ENCODE measurements around the gene NFIL3.
"Not testable (repeated sequence)": the region's sequence is repeated elsewhere in the genome, so short reads cannot be mapped to it uniquely, and the experiment has no call there.

The NFIL3 gene, protein sequence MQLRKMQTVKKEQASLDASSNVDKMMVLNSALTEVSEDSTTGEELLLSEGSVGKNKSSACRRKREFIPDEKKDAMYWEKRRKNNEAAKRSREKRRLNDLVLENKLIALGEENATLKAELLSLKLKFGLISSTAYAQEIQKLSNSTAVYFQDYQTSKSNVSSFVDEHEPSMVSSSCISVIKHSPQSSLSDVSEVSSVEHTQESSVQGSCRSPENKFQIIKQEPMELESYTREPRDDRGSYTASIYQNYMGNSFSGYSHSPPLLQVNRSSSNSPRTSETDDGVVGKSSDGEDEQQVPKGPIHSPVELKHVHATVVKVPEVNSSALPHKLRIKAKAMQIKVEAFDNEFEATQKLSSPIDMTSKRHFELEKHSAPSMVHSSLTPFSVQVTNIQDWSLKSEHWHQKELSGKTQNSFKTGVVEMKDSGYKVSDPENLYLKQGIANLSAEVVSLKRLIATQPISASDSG

DNA sequence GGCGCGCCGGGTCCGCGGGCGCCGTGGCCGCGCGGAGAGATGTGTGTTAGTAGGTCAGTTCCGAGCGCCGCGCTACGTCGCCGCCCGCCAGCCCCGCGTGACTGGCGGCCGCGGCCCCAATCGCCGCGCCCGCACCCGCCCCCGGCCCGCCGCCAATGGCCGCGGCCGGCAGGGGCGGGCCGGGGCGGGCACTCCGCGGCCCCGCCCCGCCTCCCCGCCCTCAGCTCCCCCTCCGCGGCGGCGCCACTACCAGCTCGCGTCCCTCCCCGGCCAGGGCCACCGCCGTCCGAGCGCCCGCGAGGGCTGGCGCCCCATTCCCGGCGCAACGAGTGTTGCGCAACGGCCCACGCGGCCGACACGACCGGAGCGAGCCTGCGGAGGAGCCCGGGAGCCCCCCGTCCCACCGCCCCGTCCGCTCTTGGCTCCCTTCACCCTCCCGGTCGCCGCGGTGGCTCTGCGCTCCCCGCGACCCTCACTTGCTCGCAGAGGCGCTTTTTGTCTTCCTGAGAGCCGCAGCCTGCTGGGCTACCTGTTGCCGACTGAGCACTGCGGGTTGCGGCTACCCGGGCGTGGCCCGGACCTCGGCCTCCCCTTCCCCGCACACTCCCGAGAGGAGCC lies at the start of gene NFIL3:
Gene NFIL3 (minus strand): TSS at position 48 of the 618 bp plus-strand sequence. CDS start 13,098 bp downstream, outside the sequence.
- peak; percentile 30 for DNase-seq

DNA sequence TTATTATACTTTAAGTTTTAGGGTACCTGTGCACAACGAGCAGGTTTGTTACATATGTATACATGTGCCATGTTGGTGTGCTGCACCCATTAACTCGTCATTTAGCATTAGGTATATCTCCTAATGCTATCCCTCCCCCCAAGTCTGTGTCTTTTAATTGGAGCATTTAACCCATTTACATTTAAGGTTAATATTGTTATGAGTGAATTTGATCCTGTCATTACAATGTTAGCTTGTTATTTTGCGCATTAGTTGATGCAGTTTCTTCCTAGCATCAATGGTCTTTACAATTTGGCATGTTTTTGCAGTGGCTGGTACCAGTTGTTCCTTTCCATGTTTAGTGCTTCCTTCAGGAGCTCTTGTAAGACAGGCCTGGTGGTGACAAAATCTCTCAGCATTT lies 47.9 kb upstream of the NFIL3 start:
- not testable (repeated sequence) for DNase-seq

DNA sequence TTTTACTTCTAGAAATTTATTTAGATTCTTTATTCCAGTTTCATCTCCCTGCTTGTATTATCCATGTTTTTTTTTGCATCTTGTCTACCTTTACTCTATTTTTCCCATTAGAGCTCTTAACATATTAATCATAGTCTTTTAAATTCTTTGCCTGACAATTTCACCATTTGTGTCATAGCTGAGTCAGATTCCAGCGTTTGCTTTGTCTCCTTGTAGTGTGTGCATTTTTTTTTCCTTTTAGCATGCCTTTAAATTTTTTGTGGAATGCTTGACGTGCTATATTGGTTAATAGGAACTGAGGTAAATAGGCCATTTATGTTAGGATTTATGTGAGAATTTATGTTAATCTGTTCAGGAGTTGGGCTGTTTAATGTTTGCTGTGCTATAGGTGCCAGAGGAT lies 41.8 kb upstream of the NFIL3 start:
- no peak for DNase-seq

DNA sequence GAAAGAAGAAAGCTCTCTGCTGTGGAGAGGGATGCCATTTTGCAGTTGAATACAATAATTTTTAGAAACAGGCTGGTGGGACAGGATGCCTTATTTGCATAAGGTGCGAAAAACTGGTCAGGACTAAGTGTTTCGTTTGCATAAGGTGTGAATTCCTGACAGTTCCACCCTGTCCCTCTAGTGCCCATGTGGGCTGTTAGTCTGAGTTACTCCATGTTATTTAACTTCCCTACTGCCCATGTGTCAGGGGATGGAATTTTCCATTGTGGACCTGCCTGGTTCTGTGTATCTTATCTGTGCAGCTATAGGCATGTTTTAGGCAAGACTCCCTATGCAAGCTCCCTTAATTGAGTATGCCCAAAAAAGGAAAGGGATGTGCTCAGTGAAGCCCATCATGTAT lies 35.3 kb upstream of the NFIL3 start:
- DNase-seq: no peak

DNA sequence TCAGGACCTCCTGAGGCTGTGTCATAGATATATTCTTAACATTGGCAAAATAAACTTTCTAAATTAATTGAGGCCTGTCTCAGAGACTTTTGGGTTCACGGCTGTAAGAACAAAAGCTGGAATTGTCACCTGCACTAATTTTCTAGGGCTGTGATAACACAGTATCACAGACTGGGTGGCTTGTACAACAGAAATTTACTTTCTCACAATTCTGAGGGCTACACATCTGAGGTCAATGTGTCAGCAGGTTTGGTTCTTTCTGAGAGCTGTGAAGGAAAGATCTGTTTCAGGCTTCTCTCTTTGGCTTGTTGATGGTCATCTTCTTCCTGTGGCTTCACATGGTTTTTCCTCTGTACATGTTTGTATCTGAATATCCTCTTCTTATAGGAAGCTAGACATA lies 29.2 kb upstream of the NFIL3 start:
- no peak for DNase-seq

DNA sequence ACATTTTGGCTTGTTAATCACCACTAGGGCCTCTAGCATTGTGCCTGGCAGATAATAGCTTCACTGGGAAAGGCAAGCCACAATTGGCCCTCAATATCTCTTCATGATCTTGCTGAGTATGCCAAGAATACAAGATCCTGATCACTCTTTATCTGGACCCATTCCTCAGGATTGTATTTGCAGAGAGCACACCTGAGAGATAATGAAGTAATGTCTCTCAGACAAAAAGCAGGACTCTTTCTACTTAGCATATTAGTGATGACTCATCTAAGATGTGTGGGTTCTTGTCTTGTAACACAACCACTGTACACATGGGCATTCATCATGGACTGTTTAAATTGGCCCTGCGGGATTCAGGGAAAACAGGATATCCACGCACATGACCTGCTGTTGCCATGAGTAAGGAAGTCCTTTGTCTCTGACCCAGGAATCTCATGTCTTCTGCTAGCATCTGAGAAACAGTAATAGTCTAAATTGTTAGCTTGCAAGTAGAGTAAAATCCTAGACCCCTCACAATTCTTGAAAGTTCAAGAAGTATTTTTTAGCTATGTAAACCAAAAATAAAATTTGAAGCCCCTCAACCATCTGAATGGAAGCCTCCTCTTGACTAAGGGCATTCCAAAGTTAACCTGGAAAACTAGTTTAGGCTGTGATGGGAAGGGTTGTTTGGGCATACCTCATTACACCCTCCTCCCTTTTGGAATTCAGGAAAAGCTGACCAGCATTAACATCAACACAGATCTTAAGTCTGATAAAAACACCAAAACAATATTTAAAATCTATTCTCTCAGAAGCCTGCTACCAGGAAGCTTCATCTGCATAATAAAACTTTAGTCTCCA lies 28.0 kb upstream of the NFIL3 start:
- no peak for DNase-seq

DNA sequence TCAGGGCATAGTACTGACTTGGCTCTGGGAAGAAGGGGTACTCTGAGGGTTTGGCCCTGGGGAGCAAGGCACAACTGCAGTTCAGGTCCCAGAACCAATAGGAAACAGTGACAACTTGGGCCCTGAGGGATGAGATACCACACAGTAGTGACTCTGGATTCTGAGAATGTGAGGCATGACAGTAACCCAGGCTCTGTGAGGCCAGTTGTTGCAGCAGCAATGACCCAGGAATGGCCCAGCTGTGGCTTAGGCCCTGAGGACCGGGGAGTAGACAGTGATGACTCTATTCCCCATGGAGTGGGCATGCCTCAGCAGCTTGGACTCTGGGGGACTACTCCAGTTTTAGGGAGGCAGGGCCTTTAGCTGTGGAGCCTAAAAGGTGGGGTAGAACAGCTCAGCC lies 21.5 kb upstream of the NFIL3 start:
- no peak for DNase-seq

DNA sequence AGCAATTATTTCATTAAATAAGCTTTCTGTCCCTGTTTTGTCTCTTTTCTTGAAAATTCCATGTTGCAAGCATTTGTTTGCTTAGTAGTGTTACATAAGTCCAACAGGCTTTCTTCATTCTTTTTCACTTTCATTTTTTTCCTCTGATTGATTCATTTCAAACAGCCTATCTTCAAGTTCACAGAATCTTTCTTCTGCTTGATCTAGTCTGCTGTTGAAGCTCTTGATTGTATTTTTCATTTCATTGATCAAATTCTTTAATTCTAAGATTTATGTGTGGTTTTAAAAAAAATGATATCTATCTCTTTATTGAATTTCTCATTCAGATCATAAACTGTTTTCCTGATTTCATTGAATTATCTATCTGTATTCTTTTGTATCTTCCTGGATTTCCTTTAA lies 20.4 kb upstream of the NFIL3 start:
- DNase-seq: no peak

DNA sequence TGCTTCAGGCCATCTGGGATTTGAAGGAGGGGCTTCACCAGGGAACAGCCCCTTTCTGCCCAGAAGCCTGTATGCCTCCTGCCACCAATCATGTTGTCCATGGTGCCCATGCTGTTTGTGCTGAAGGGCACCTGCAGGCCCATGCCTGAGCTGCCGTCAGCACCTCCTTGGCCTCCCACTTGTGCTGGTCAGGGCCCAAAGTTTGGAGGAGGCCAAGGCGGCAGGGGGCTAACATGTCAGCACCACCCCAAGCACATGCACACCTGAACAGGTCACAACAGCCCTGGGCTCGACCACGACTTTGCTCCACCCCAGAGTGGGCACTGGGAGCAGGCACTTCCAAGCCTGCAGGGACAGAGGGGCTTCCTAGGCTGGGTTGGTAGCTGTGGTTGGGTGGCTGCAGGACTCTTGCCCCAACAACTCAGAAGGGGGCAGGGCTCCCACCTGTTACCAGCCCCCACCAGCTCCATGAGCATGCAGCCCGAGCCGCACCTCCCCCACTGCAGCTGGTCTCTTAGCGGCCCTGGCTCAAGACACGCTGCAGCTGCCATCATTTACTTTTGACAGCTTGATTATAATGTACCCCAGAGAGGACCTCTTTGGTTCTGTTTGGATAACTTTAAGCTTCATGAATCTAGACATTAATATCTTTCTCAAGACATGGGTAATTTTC lies 19.8 kb upstream of the NFIL3 start:
- no peak for DNase-seq

DNA sequence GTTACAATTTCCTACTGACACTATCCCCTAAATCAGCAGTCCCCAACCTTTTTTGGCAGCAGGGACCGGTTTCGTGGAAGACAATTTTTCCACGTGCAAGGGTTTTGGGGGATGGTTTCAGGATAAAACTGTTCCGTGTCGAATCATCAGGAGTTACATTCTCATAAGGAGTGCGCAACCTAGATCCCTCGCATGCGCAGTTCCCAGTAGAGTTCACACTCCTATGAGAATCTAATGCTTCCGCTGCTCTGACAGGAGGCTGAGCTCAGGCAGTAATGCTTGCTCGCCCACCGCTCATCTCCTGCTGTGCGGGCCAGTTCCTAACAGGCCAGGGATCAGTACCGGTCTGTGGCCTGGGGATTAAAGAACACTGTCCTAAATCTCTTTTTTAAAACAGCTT lies 13.2 kb upstream of the NFIL3 start:
- DNase-seq: no peak

DNA sequence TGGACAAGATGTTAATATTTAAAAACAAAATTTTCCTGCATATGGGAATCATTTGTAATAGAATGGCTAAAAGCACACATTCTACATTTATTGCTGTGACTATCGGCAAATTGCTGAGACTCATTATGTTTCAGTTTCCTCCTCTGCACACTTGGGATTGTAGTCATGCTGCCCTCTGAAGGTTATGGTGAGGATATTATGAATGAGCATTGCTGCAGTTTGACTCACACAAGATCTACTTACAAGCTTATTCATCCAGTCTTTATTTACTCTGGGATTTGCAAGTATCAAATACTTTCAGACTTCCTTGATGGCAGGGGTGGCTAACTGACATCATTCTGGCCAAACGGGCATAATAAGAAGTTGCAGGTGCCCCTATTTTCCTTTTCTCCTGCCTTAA lies 9.5 kb upstream of the NFIL3 start:
- DNase-seq: no peak

DNA sequence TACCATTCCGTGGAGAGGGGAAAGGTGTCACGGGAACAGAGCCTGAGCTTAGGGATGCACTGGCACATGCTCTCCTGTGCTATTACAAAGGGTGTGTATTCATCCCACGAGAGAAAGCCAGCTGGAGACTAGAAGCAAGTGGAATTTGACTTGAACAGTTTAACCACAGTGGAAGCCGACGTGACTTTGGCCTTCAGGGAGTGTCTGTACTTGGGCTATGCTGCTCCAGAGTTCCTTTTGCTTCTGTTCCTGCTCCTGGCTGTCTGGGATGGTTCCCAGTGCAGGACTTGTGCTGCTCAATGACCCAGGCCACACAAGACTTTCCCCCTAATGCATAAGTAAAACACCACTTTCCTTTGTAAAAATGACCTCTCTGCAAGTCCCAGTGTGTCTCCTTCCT lies 7.9 kb upstream of the NFIL3 start:
- no peak for DNase-seq

DNA sequence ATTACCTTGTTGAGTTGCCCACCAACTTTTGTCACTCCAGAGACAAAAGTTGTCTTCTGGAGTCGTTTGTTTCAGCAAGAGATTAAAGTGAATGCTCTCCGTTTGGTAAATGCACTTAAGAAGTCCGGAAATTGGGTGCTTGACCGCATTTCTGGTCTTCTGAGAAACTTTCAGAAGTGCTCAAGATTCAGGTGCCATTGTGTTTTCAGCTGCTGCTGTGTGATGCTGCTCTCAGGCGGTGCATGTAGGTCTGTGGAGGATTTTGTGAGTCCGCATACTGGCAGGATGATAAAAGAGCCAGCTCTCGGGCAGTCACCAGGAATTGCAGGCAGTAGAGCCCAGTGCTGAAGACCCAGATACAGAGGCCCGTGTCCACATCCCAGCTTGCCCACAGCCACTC lies 5.9 kb upstream of the NFIL3 start:
- DNase-seq: no peak

DNA sequence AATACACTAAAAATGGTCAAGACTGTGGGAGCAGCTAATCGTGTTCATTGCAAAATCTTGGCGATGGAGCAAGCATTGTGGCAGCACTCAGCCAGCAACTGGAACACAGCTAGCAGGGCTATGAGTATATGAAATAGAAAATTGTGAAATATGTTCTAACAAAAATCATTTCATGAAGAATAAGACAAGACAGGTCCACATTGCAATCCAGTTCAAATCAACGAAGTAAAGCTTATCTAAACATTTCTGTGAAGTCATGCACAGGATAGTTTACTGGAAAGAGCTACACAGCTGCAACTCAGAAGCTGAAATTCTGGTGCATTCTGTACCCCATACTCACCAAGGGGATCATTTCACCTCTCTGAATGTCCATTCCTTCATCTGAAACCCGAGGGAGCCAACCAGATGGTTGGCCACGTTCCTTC lies 5.3 kb upstream of the NFIL3 start:
- DNase-seq: no peak

DNA sequence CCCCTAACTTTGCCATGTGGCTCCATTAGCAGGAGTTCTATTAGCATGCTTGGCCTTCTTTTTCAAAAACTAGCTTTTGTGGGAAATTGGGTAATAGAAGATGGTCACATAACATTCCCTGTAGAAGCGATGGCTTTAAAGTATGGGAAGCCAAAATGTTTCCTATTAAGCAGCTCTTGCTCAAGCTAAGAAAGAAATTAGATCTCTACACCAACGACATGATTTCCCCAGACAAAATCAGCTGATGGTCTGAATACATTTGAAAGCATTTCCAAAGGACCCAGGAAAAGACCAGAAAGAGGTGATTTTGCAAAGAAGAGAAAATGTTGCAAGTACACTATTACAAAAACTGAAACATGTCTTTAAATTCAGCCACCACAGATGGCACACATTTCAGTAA lies 4.8 kb upstream of the NFIL3 start:
- DNase-seq: no peak

DNA sequence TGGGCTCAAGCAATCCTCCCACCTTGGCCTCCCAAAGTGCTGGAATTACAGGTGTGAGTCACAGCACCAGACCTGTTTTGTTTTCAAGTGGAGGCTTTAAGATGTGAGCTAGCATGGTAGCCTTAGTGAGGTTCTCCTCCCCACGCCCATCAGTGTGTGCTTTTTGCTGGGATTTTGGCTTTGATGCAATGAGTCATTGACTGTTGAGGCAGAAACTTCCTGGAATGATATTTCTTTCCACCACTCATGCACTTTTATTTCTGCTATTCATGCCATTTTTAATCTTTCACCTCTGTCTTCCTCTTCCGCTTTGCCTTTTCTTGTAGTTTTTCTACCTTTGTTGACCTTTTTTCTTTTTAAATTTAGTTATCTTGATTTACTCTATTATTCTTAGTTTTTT lies 4.2 kb upstream of the NFIL3 start:
- DNase-seq: no peak

DNA sequence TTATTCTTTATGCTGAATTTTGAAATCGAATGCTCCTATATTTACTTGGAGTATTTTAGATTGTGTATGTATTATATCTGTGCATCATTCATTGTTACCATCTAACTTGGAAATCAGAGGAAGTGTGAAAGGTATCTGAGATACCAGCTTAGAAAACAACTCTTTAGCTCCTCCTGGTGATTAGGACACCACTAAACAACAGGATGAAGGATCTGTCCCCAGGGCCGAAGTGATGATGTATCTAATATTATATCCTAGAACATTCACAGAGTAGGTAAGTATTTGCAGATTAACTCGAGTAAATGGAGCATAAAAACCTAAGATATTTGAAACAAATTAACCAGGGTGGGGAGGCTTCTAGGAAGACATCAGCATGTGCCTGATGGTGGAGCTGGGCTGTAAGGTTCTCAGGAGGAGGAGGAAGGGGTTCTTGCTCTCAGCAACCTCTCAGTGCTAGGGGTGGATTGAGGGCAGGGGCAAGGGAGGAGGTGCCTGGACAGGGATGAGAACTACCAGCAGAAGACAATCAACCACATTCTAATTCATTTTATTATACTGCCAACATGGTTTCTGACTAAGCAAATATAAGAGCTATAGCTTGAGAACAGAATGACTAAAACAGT lies 2.6 kb upstream of the NFIL3 start:
- DNase-seq: peak; percentile 18

DNA sequence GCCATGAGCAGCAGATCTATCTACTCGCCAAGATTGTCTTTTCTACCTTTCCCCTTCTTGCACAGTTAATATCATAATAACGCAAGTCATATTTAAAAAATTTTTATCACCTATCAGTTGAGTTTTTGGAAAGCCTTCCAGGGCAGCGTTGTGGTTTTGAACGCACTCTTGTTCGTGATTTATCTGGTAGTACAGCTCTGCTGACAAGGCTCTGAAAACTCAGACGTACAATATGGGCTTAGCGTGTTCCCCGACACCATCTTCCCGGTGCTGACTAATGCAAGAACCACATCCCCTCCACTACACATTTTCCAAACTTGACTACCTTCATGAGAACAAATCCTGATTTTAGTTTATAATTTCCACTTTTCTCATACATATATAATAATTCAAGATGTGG lies 1.6 kb upstream of the NFIL3 start:
- DNase-seq: no peak

DNA sequence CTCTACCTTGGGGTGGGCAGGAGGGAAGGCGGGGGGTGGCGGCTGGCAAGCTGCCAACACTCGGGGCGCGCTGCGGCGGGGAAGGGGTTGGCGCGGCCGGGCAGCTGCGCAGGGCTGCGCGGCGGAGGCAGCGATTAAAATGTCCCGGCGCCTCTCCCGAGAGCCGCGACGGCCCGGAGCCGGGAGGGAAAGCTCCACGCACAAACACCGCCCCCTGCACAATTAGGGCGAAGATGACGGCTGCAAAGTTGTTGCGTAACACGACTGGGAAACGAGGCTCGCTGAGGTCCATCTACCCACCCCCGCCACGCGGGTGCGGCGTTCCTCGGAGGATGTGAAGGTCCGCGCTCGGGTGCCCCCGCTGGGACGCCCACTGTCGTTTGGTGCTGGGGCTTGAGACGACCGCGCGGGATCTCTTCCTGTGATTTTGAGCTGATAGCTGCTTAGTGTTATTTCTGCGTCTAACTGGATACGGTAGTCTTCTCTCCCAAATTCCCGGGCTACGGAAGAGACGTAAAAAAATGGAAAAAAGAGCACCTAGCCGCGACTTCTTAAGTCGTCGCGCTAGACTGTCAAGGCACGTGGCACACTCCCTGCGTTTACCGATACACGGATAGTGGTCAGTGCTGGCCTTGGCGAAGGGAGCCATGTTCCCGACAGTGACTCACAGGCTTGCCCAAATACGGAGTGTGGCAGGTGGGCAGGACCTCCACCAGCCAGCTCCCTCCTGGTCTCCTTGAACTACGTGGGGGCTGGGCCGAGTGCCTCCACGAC lies 958 bp upstream of the NFIL3 start:
- DNase-seq: no peak

DNA sequence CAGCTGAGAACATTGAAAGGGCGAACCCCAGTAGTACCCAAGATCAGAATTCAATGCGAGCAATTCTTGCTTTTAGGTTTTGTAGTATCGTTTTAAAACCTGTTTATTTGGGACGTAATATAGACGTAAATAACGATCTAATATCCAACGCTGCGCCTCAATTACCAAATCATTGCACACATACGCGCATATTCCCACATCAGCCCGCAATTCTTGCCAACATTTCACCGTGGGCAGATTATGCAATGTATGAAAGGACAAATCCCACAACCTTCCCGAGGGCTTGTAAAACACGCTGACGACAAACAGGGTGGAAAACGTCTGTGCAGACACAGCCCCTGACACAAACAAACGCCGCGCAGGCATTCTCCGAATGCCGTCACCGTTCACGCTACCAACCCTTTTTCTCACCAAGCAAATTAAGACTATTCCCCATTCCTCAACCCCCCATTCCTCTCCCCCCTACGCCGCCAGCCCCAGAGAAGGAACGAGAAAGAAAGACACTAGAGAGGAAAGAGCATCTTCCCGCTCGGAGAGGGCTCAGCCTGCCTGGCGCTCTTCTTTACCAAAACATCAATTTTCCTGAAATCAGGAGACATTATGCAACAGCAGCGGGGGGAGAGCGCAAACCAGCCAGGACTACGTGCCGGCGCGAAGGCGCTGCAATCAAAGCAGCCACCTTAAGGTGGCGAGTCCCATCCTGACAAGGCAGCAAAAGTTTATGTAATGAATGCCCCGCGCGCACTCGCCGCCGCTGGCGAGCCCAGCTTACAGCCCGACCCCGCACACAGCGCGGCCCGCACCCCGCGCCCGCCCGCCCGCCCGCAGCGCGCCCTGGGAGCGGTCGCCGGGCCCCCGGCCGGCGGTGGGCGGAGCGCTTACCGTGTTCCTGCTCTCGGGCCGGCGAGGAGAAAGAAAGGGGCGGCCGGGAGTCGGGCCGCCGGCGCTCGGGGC lies 597 bp downstream of the NFIL3 start:
- peak; percentile 30 for DNase-seq
